ENCODE measurements around the gene GOLGA2. TPM values are rescaled to one million over a fixed set of nuclear protein-coding genes. Genes with fewer than 3 reads are reported as not detected.
A peak's percentile ranks its signal among the peaks of the same experiment; 100 is the strongest.
"Not testable (repeated sequence)": the region's sequence is repeated elsewhere in the genome, so short reads cannot be mapped to it uniquely, and the experiment has no call there.

GOLGA2 gene
- total RNA-seq, 1 experiment from 2014 or later, result 84.3 TPM

DNA sequence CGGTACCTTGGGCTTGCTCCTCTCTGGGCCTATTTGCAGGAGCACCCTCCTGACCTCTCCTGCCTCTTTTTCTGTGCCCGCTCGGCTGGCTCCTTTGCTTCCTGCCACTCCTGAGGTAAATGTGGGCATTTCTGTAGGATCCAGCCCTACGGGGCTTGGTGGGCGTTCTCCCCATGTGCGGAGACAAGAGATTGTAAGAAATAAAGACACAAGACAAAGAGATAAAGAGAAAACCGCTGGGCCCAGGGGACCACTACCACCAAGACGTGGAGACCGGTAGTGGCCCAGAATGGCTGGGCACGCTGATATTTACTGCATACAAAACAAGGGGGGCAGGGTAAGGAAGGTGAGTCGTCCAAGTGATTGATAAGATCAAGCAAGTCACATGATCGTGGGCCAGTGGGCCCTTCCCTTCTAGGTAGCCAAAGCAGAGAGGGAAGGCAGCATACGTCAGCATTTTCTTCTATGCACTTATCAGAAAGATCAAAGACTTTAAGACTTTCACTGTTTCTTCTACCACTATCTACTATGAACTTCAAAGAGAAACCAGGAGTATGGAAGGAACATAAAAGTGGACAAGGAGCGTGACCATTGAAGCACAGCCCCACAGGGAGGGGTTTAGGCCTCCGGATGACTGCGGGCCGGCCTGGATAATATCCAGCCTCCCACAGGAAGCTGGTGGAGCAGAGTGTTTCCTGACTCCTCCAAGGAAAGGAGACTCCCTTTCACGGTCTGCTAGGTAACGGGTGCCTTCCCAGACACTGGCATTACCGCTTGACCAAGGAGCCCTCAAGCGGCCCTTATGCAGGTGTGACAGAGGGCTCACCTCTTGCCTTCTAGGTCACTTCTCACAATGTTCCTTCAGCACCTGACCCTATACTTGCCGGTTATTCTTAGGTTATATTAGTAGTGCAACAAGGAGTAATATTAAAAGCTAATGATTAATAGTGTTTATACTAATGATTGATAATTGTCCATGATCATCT lies 3.6 kb upstream of the GOLGA2 start:
- not testable (repeated sequence) for H3K4me3 ChIP-seq; H3K9me3 ChIP-seq (replicated peaks); H3K4me1 ChIP-seq; H3K27me3 ChIP-seq; H3K36me3 ChIP-seq; H3K27ac ChIP-seq; DNase-seq

DNA sequence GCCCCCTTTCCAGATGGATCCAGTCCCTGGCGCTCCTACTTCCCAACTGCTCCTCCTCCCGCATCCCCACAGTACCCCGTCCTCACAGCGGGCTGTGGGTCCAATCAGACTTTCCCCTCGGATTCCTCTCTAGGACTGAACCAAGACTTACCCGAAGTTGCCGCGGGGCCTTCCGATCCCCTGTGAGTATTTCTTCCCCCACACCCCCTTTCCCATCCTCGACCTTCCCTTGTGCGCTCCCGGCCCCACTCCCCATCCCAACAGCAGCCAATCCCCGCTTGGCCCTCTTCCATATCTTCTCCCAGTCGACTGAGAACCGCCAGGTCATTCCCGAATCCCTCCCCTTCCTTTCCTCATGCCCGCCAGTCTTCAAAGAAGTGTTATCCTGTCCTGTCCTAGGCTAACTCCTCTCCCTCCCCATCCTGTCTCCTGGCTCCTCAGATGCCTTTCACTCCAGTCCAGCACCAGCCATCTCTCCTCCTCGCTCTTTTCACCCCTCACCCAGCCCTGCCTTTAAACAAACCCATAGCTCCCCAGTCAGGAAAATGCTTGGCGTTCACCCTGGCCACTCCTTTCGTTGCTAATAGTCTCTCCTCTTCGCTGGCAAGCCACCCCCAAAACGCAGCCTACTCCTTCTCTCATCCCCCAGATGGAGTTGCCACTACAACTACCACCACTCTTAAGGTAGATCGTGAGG lies 915 bp upstream of the GOLGA2 start:
- Histone ChIP-seq H3K9me3 (replicated peaks) (no peaks in the 10 kb centered on the region), H3K27me3 (no peaks in the 10 kb centered on the region), H3K4me3 (peak overlapping the region; percentile 74), H3K27ac (no peak overlapping the region; the same call in 1 of the 2 replicates), H3K36me3 (peaks cover 4% of the 10 kb centered on the region), H3K4me1 (no peaks in the 10 kb centered on the region)
- DNase-seq, result peak; percentile 51 to 56

DNA sequence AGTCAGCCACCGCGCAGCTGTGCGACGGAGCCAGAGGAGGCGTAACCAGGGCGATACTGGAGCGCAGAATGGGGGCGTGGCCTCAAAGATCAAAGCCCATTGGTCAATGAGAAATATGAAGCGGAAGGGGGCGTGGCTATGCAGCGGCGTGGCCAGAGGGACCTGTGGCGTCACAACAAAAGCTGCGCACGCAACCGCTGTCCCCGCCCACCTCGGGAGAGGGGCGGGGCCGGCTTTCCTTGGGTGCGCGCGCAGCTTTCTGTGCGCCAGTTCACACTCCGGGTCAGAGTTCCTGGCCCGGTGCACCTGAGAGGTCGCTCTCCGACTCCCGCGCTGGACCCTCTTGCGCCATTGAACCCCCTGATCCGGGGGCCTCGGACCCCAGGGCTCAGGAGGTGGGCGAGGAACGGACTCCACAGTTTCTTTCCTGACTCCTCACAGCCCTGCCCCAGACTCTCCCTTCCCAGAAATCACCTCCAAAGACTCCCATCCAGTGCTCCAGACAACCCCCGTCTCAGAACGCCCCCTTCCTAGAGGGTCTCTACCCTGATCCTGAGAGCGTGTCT lies 284 bp upstream of the GOLGA2 start, which contains the start of gene SWI5:
Gene SWI5, plus strand, starts transcription at position 269 of the 566 bp plus-strand sequence.
- Histone ChIP-seq H3K4me1 (no peaks in the 10 kb centered on the region), H3K9me3 (replicated peaks) (no peaks in the 10 kb centered on the region)
- peak; percentile 100 for DNase-seq

DNA sequence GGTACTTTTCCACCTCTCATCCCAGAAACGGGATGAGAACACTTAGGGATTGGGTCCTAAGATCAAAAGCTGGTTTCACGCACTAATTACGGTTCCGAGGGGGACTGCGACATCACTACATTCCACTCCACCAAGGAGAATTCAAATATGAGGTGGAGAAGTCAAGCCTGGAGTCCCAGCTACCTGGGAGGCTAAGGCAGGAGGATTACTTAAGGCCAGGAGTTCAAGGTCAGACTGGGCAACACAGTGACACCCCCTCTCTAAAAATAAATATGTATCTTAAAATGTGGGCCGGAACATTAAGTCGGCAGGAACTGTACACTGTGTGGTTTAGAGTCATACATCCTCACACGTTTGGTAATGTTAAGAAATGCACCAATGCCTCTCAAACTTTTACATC lies 1.6 kb downstream of the GOLGA2 start:
- no peak overlapping the region for H3K27ac ChIP-seq
- H3K4me3 ChIP-seq, result no peak overlapping the region; the same call in 1 of the 2 replicates
- H3K9me3 ChIP-seq (replicated peaks), result no peaks in the 10 kb centered on the region
- H3K4me1 ChIP-seq, result no peaks in the 10 kb centered on the region
- no peaks in the 10 kb centered on the region for H3K27me3 ChIP-seq
- DNase-seq, result no peak
- peaks cover 8% of the 10 kb centered on the region for H3K36me3 ChIP-seq

More for the DNA sequence above, 284 bp upstream of the GOLGA2 start, which contains the start of gene SWI5:
- peaks cover 6% of the 10 kb centered on the region for H3K36me3 ChIP-seq
- peak within 1 kb of the TSS; percentile 74 for H3K4me3 ChIP-seq
- no peaks in the 10 kb centered on the region for H3K27me3 ChIP-seq
- H3K27ac ChIP-seq, result peak within 1 kb of the TSS; percentile 77

DNA sequence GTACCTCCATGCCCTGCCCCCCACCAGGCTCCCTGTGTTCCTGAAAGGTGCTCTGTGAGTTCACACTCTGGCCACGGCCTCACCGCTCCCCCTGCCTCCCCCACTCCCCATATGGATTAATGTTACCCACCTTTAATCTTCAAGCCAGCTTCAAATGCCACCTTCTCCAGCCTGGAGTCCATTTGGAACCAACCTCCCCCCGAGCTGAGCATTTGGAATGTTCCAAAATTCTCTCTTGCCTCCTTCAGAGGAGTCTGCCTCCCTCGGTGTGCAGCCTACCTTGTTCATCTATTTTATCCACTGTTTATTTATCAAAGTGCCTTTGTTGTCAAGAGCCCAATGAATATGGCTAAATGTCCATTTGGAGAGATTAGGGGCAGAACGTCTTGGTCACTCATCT lies 4.3 kb downstream of the GOLGA2 start:
- no peak overlapping the region for H3K27ac ChIP-seq
- no peaks in the 10 kb centered on the region for H3K27me3 ChIP-seq
- DNase-seq, result no peak
- H3K9me3 ChIP-seq (replicated peaks), result no peaks in the 10 kb centered on the region
- H3K36me3 ChIP-seq, result peaks cover 11% of the 10 kb centered on the region
- H3K4me3 ChIP-seq, result no peak overlapping the region
- H3K4me1 ChIP-seq, result no peaks in the 10 kb centered on the region

DNA sequence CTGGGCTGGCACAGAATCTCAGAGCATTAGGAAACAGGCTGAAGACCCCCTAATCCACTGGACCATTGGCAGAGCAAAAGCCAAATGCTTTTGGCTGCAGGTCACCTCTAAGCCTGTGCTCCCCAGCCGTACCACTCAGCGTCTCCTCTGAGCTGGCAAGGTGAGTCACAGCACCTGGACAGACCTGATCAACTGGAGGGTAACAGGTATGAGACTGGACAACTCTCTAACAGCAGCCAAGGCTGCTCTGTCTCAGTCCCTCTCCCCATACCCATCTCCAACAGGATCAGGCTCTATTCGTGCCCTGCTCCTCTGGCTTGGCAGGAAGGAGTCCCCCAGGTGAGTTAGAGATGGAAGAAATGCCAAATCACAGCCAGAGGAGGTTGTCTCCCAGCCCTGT lies 4.7 kb downstream of the GOLGA2 start:
- H3K9me3 ChIP-seq (replicated peaks), result no peaks in the 10 kb centered on the region
- H3K36me3 ChIP-seq, result peaks cover 11% of the 10 kb centered on the region
- no peaks in the 10 kb centered on the region for H3K4me1 ChIP-seq
- H3K27me3 ChIP-seq, result no peaks in the 10 kb centered on the region
- DNase-seq, result no peak
- no peak overlapping the region for H3K27ac ChIP-seq
- H3K4me3 ChIP-seq, result no peak overlapping the region

DNA sequence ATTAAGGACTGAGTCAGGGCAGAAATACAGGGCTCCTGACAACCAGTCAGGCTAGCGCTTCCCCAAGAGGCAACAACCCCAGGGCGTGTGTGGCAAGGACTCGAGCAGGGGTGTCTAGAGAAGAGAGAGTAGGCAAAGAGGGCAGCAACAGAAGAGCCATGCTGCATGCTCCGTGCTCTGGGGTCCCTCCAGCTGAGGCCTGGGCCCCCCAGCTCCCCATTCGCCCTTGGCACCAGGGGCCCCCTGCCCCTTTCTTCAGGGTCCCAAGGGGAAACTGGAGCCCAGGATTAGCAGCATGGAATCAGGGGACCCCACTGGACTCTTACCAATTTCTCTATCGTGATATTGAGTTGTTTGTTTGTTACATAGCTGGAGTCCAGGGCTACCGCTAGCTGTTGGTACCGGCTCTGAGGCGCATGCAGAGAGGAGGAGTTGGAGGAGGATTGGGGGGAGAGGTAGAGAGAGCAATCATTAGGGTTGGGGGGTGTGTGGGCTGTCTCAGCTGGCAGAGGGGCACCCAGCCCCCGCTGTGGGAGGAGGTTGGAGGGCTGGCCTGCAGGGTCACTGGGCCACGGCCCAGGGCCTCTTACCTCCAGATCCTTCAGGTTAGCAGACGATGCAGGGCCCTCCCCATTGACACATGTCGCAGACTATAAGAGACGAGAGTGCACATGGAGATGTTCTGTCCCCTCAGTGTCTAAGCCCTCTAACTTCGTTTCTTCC lies 8.8 kb downstream of the GOLGA2 start:
- H3K9me3 ChIP-seq (replicated peaks), result no peaks in the 10 kb centered on the region
- H3K27ac ChIP-seq, result no peak overlapping the region
- H3K4me3 ChIP-seq, result no peak overlapping the region
- H3K4me1 ChIP-seq, result no peaks in the 10 kb centered on the region
- peaks cover 24% of the 10 kb centered on the region for H3K36me3 ChIP-seq
- no peaks in the 10 kb centered on the region for H3K27me3 ChIP-seq
- DNase-seq, result no peak

DNA sequence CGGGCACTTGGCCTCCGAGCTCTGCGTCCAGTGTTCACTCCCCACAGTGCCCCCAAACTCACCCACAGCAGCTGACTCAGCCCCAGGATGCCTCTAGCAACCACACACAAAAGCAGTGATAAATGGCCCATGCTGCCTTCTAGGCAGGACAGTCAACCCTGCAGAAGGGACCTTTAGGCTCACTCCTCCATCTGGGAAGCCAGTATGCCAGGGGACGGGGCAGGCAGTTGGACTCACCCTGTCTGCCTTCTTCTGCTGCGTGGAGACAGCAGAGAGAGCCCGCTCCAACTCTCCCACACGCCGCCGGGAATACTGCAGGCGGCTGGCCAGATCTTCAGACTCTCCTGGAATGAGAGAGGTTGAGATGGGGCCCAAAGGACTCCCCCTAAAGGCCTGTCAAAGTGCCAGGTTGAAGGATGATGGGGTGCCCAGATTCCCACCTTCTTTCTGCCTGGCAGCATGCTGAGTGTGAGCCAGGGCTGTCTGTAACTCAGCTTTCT lies 10.4 kb downstream of the GOLGA2 start:
- no peak for DNase-seq
- Histone ChIP-seq H3K27me3 (no peaks in the 10 kb centered on the region), H3K4me1 (no peaks in the 10 kb centered on the region), H3K4me3 (no peak overlapping the region), H3K36me3 (peaks cover 28% of the 10 kb centered on the region), H3K27ac (no peak overlapping the region), H3K9me3 (replicated peaks) (no peaks in the 10 kb centered on the region)

DNA sequence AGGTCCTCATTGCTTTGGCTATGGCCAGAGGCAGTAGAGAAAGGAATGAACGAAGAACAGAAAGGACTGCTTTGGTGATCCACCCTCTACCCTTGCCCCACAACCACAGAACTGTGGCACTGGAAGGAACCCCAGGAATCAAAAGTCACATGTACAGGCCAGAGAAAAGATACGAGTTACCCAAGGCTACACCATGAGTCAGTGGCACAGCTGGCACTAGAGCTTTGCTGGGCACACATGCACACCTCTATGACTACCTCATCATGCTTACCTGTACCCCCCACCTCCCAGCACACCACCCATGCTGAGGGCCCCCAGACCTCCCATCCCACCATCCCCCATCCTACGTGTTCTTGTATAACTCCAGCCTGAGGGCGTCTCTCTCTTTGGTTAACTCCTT lies 13.1 kb downstream of the GOLGA2 start:
- peaks cover 37% of the 10 kb centered on the region for H3K36me3 ChIP-seq

DNA sequence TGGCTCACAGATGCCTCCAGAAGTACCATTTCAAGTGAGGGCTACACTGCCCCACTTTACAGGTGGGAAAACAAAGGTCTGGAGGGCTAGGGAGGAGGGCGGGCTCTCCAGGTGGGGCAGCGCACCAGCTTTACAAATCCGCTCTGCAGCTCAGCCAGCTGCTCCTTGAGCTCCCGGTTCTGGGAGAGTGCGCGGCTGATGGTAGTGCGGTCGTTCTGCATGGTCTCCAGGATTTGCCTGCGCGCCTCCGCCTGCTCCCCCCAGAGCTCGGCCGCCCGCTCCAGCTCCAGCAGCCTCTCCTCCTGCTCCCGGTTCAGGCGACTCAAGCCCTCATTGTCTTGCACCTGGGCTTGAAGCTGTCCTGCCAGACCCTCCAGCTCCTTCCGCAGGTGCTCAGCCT lies 15.5 kb downstream of the GOLGA2 start:
- no peak overlapping the region for H3K27ac ChIP-seq
- no peaks in the 10 kb centered on the region for H3K4me1 ChIP-seq
- peaks cover 37% of the 10 kb centered on the region for H3K36me3 ChIP-seq
- H3K4me3 ChIP-seq, result no peak overlapping the region
- no peaks in the 10 kb centered on the region for H3K27me3 ChIP-seq
- H3K9me3 ChIP-seq (replicated peaks), result no peaks in the 10 kb centered on the region
- DNase-seq, result no peak

More for the DNA sequence above, 13.1 kb downstream of the GOLGA2 start:
- Histone ChIP-seq H3K27ac (no peak overlapping the region), H3K4me3 (no peak overlapping the region), H3K27me3 (no peaks in the 10 kb centered on the region), H3K9me3 (replicated peaks) (no peaks in the 10 kb centered on the region), H3K4me1 (no peaks in the 10 kb centered on the region)
- no peak for DNase-seq

DNA sequence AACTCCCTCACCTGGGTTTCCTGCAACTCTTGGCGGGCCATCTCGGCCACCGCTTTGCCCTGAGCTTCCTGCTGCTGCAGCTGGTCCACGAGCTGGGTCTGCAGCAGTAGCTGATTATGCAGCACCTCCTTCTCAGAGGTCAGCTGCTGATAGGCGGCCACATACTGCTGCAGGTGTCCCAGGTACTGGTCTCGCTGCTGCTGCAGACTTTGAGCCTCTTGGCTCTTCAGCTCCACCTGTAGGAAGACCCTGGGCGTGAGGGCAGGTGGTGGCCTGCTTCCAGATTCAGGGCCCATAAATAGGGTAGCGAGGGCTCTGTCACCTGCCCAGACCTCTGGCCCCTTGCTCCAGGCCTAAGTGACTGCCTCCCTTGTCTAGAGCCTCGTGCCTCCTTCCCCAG lies 16.7 kb downstream of the GOLGA2 start:
- Histone ChIP-seq H3K36me3 (peaks cover 27% of the 10 kb centered on the region), H3K27ac (no peak overlapping the region), H3K27me3 (no peaks in the 10 kb centered on the region), H3K4me1 (no peaks in the 10 kb centered on the region), H3K9me3 (replicated peaks) (no peaks in the 10 kb centered on the region), H3K4me3 (no peak overlapping the region)
- no peak for DNase-seq

DNA sequence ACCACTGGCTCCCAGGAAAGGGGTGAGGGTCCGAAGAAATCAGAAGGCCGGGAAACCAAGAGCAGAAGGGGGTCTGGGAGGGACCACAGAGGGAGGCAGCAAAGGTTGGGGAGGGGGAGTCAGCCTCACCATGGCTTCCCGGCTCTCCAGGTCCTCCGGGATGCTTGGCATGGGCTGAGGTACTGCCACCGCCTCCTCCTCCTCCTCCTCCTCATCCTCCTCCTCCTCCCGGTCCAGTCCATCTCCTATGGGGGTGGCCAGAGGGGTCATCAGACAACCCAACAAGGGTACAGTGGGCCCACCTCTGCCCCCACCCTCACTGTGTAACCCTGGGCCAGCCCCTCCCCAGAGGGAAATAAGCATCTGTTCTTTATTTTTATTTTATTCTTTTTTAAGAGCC lies 17.5 kb downstream of the GOLGA2 start:
- no peak for DNase-seq
- Histone ChIP-seq H3K27me3 (no peaks in the 10 kb centered on the region), H3K27ac (no peak overlapping the region), H3K4me3 (no peak overlapping the region), H3K4me1 (no peaks in the 10 kb centered on the region), H3K36me3 (peaks cover 27% of the 10 kb centered on the region), H3K9me3 (replicated peaks) (no peaks in the 10 kb centered on the region)

DNA sequence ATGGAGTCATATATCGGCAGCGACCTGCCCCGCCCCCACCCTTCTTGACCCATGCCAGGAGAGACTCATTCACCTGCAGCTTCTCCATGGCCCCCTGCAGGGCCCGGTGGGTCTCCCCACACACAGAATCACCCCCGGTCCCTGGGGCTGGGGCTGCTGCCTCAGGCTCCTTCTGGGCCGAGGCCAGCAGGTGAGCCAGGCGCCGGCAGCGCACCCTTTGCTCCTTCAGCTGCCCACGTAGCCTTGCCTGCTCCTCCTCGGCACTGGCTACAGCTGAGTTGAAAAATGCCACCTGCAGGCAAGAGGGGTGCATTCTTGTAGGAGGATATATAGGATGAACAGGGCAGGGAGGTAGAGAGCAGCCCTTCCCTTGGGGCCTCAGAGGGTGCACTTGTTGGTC lies 17.9 kb downstream of the GOLGA2 start:
- no peak overlapping the region for H3K27ac ChIP-seq
- DNase-seq, result no peak
- no peaks in the 10 kb centered on the region for H3K27me3 ChIP-seq
- H3K9me3 ChIP-seq (replicated peaks), result no peaks in the 10 kb centered on the region
- H3K4me3 ChIP-seq, result no peak overlapping the region
- peaks cover 27% of the 10 kb centered on the region for H3K36me3 ChIP-seq
- H3K4me1 ChIP-seq, result no peaks in the 10 kb centered on the region

DNA sequence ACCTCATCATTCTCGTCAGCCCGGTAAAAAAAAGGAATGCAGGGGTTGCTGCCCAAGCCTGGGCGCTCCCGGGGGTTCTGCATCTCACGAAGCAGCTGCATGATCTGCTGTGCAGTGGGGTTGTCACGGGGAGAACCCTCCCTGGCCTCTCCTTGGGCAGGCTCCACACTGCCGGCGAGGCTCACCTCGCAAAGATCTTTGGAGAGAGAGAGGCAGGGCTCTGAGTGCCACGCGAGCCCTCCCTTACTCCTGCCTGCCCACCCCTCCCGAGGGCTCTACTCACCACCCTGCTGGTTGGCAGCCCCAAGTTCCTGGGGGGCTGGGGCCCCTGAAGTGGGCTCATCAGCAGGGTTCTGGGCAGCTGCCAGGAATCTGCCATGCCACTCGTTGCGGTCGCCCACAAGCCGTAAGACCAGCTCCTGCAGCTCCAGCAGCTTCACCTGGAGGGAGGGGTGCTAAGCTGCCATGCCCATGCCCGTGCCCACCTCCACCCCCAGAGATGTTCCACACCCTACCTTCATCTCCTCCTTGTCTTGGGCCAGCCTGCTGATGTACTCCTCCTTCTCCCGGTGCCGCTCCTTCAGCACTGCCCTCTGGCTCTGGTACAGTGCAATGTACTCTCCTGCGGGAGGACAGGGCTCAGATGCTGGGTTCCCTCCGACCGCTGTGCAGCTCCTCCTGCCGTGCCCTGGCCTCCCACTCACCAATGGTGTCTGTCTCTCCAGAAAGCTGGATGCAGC lies 18.6 kb downstream of the GOLGA2 start:
- no peak for DNase-seq
- H3K9me3 ChIP-seq (replicated peaks), result no peaks in the 10 kb centered on the region
- no peak overlapping the region for H3K4me3 ChIP-seq
- H3K27me3 ChIP-seq, result no peaks in the 10 kb centered on the region
- no peaks in the 10 kb centered on the region for H3K4me1 ChIP-seq
- H3K27ac ChIP-seq, result no peak overlapping the region
- peaks cover 22% of the 10 kb centered on the region for H3K36me3 ChIP-seq
